Panc1 (cell line): ENCODE measurements around the gene RIOK3.

Experiments
- CTCF ChIP-seq: fragments of 450-650 bp; IDR thresholded peaks from 2 replicates; pipeline ENCODE4 v1.5.1; 2017; ENCODE audit warnings: mild to moderate bottlenecking
- POLR2AphosphoS5 ChIP-seq: IDR thresholded peaks from 2 replicates; pipeline ENCODE4 v1.6.1; 2012; ENCODE audit warnings: mild to moderate bottlenecking, low read depth, low read length, moderate library complexity
- SIN3A ChIP-seq: IDR thresholded peaks from 2 replicates; pipeline ENCODE4 v1.6.1; 2012; ENCODE audit warnings: low read depth, mild to moderate bottlenecking, low read length, moderate library complexity, borderline replicate concordance; ENCODE audit not compliant: insufficient read depth

DNA sequence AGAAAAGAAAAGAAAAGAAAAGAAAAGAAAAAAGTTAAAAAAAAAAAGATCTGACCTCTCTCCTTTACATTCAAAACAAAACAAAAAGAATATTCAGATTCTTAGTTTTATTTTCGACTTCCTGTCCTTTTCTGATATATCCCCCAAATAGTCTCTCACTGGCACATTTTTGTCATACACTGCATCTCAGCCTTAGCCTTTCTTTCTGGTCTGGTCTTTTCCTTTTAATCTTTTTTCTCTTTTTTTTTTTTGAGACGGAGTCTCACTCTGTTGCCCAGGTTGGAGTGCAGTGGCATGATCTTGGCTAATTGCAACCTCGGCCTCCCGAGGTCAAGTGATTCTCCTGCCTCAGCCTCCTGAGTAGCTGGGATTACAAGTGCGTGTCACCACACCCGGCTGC lies 1.6 kb upstream of the RIOK3 start:
- TF ChIP-seq CTCF, result no peak
- no peak for TF ChIP-seq POLR2AphosphoS5
- no peak for TF ChIP-seq SIN3A
